Left hindlimb (tissue), 1 donor: Measurements from ENCODE around the gene GNG14.
"Not testable (repeated sequence)": the region's sequence is repeated elsewhere in the genome, so short reads cannot be mapped to it uniquely, and the experiment has no call there.

Experiments used
- DNase-seq: peaks from one replicate; pipeline ENCODE4 v3.0.0-alpha.2; 2018

GNG14 gene

DNA sequence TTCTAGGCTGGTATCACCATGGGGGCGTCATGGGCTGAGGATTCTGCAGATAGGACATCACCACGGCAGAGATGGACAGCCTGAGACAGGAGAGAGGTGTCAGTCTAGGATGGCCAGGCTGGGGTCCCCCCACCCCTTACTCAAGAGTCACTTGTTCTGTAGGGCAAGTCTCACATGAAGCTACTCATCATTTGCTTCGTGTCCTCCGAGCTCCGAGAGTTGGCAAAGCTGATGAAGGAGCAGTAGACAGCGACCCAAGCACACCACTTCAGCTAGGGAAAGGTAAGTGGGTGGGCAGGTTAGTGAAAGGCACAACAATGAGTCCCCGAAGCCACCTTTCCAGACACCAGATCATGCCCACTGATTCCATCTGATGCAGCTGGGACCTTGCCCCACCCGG, 19.5 kb upstream of the GNG14 start:
- no peak for DNase-seq

DNA sequence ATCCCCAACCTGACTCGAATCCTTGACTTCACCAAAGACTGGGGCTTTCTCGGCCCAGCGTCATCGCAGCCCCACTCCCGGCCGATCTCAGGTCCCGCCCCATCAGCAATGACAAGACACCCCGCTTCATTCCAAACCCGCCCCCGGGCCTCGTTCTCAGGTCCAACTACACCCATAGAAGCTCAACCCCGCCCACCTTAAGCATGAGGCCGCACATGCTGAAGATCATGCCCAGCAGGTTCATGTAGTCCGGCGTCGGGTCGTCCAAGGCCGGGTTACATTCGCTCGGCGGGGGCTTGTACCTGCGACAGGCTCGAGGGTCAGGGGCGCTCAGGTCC, 18.9 kb upstream of the GNG14 start:
- DNase-seq = peak; percentile 76

DNA sequence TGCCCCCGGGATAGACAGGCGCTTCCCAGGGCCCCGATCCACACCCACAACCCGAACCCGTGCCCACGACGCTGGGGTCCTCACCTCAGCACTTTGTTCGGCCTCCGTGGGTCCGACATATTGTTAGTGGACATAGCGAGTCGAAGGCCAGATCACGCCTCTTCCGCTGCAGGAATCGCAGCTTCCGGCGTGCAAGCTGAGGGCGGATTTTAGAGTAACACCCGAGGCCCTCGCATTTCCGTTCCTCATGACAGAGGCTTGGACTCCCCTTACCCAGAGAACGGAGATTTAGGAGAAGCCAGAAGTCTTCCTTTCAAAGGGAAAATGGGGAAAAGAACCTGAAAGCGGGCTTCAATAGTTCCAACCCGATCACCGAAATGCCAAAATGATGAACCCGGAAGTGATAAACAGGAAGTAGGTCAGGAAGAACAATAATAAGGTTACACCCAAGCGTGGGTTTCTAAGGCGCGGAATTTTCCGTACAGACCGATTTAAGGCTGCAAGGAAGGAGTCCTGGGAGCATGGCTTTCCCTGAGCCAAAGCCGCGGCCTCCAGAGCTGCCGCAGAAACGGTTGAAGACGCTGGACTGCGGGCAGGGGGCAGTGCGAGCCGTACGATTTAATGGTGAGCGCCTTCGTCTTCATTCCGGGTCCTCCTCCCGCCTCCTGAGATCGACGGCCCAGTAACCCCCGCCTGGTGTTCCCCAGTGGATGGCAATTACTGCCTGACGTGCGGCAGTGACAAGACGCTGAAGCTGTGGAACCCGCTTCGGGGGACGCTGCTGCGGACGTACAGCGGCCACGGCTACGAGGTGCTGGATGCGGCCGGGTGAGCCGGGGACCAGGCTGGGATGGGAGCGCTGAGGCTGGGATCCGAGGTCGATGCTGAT, 18.3 kb upstream of the GNG14 start:
- peak; percentile 86 for DNase-seq

DNA sequence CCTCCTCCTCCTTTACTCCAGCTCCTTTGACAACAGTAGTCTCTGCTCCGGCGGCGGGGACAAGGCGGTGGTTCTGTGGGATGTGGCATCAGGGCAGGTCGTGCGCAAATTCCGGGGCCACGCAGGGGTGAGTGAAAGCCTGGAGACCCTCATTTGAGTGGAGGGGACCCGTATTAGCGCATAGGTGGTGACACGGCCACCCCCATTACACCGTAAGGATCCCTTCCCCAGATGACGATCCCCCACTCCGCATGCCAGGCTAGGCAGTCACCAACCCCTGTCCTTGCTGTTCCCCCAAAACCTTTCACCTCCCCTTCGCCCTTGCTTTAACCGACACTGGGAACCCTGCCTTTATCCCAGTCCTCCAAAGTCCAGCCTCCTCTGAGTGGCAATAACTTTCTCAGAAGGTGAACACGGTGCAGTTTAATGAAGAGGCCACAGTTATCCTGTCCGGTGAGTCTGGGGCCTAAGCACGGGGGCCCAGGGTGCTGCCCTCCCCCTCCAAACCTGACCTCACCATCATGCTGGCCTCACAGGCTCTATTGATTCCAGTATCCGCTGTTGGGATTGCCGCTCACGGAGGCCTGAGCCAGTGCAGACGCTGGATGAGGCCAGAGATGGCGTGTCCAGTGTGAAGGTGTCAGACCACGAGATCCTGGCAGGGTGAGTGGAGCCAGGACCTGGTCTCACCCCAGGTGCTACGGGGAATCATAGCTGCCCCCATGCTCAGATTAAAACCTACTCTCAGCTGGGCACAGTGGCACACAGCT, 17.5 kb upstream of the GNG14 start:
- peak; percentile 32 for DNase-seq

DNA sequence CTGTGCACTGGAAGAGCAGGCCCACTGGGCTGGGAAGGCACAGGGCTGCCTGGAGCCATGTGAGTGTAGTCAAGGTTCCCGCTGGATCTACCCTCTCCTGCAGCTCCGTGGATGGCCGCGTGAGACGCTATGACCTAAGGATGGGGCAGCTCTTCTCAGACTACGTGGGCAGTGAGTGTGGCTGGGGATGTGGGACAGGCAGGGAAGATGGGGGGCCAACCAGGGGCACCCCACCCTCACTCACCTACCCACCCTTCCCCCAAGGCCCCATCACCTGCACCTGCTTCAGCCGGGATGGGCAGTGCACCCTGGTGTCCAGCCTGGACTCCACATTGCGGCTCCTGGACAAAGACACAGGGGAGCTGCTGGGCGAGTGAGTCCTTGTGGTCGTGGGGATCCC, 15.1 kb upstream of the GNG14 start:
- DNase-seq = no peak

DNA sequence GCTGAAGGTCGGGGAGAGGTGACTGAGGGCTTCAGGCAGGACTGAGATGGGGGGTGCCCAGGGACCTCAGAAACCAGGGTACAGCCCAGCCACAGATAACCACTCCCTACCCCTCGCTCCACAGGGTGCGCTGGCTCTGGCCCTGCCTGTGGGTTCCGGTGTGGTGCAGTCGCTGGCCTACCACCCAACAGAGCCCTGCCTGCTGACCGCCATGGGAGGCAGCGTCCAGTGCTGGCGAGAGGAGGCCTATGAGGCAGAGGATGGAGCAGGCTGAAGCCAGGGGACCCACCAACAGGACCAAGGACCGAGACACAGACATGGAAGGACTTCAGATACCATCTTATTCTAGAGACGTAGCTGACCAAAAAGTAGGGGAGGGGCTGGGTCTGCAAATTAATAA, 12.4 kb upstream of the GNG14 start:
- no peak for DNase-seq

DNA sequence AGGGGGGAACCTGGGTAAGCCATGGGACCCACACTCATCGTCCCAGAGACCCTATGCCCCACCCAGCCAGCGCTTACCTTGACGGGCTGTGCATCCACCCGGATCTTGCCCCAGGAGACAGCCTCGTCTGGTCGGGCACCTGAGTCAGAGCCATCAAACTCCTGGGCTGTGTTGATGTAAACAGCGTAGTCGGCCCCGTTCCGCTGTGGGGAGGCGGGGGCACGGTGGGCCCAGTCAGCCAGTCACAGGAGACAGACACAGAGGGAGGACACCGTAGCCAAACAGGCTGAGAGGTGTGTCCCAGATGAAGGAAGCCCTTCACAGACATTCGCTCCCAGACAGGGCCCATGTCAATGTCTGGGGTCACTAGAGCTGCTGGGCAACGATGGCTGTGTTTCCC, 11.9 kb upstream of the GNG14 start:
- DNase-seq = no peak

DNA sequence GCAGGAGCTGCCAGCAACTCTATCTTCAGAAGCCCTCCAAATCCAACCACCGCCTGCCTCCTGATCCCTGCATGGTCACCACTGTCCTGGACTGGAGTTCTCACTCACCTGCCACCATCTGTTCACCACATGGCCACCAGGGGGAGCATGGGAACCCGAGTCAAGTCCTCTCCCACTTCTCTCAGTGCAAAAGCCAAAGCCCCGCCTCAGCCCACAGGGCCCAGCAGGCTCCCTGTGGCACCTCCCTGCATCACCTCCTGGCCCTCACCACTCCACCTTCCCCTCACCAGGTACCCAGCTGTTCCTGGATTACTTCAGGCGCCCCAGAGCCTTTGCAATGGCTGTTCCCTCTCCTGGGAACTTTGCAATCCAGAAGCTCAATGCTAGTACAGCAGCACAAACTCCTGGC, 11.4 kb upstream of the GNG14 start:
- DNase-seq = peak; percentile 85

DNA sequence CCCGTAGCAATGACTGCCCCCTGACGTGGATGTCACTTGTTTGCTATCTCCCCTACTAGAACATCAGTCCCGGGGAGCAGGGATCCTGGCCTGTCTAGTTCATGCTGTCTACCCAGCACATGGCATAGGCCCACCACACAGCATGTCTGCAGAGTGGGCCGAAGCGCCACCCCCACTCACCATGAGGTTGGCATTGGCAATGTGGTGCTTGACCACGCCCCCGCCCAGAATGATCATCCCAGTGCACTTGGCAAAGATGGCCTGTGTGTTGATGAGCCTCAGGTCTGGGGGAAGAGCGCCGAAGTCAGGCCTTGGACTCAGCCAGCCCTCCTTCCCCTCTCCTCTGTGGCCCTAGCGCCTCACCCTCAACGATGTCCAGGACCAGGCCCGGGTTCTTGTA, 10.9 kb upstream of the GNG14 start:
- DNase-seq = no peak

DNA sequence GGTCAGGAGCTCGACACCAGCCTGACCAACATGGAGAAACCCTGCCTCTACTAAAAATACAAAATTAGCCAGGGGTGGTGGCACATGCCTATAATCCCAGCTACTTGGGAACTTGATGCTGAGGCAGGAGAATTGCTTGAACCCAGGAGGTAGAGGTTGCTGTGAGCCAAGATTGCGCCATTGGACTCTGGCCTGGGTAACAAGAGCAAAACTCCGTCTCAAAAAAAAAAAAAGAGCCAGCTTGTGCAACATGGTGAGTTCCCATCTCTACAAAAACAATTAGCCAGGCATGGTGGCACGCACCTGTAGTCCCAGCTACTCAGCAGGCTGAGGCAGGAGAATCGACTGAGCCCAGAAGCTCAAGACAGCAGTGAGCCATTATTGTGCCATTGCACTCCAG, 9.8 kb upstream of the GNG14 start:
- DNase-seq = not testable (repeated sequence)

DNA sequence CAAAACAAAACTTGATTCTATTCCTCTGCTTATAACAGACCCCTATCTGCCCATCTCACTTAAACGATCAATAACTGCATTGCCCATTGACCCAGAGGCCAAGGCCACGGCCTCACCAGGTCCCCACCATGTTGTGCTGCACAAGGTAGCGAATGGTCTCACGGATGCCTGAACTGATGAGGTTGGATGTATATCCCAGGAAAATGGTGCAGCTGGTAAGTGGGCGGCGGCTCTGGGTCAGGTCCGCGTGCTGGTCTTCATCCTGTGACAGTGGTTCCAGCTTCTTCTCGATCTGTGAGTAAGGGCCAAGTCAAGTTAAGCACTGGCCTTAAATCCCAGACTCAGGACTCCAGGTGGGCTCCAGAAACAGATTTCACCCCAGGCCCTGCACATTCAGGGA, 7.8 kb upstream of the GNG14 start:
- DNase-seq = no peak

DNA sequence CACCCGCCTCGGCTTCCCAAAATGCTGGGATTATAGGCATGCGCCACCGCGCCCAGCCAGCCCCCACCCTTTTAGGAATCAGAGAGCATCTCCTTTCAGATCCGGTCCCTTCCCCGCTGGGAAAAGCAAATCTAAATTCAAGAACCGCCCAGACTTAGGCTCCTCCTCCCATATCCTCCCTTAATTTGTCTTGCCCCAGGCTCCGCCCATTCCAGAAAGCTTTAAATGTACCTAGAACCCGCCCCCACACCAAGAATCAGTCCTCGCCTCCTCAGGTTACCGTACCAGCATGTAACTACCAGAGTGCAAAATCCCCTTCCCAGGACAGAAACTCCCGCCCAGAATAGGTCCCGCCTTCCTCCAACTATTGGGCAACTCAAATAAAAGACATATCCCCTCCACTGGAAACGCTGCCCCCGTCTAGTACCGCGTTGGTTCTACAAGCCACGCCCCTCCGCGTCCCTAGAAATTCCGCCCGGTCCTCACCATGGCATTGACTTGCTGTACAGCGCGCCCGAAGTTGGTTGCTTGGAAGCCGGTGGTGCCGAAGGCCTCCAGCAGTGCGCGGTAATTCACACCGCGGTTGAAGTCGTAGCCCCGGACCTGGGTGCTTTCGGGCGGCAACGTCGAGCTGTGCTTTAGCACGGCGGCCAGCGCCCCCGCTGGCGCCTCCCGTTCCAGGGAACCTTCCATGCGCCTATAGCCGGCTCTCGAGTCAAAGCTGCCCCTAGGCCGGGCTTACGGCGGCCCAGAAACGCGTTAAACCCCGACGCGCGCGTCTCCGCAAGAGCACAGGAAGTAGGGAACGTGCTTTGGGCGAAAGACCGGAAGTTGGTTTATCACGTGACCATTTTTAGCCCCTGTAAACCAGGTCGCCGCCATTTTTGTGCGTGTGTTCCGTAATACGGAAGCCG, 6.5 kb upstream of the GNG14 start, which contains the start of gene DHPS:
Gene DHPS, minus strand, starts transcription at position 807 of the 914 bp plus-strand sequence. Its CDS starts 114 bp downstream, at position 693.
- DNase-seq = peak; percentile 93

DNA sequence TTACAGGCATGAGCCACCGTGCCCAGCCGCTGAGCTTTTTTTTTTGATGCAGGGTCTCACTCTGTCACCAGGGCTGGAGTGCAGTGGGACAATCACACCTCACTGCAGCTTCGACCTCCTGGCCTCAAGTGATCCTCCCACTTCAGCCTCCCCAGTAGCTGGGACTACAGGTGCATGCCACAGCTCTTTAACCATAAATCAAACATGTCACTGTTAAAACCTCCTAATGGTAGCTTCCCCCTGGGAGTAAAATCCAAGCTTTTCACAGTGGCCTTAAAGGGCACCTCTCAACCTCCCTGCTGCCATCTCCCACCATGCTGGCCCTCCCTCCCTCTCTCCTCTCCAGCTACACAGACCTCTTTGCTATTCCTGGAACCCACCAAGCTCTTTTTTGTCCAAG, 2.0 kb upstream of the GNG14 start:
- no peak for DNase-seq

DNA sequence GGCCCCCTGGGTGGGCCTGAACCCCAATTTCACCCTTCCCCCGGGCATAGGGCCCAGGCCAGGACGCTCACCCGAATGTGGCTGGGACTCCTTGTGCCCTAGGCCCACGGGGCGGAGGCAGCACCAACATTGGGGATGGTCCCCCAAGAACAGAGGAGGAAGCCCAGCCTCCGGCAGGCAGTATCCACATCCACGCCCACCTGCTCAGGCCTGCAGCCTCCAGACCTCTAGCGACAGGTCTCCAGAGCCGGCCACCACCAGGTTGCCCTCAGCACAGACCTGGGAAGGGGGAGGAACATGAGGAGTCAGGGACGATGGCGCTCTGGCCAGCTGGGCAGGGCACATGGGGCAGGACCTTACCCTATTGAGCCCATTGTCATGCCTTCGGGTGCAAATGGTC, 1.2 kb downstream of the GNG14 start:
- DNase-seq = no peak

DNA sequence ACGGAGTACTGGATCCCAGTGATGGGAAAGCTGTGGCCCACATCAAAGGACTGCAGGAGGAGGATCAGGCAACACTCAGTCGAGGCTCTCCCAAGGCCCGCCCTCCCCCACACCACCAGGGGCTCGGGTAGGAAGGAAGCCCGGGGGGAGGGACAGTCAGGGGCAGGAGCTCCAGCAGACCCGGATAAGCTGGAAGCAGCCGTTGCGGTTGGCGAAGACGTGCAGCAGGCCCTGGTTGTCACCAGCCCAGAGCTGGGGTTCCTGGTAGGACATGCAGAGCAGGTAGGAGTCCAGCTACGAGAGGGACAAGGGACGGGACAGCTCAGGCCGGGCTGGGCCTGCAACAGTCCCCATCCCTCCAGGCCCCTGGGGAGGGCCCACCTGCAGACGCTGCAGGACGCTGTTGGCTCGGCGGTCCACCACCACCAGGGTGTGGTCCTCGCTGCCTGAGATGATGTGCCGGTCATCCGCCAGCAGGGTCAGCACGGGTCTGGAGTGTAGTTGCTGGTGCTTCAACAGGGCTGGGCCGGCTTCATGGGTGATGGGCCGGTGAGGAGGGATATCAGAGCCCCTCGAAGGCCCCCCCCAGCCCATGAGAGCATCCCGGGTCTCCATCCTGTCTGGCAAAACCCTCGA, 1.9 kb downstream of the GNG14 start:
- no peak for DNase-seq

DNA sequence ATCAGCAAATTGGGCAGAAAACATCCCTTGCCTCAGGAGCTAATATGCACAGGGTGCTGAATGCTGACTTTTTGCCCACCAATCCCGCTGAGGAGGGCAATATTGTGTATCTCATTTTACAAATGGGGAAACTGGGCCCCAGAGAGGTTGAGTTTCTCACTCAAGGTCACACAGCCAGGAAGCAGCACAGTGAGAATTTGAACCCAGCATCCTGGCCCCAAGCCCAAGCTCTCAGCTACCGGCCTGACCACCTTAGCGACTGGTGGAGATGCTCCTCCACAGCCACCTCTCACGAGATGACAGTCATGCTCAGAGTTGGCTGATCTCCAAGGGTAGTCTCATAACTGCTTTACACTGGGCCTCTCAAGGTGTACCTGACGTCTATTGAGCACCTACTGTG, 5.2 kb downstream of the GNG14 start:
- no peak for DNase-seq

DNA sequence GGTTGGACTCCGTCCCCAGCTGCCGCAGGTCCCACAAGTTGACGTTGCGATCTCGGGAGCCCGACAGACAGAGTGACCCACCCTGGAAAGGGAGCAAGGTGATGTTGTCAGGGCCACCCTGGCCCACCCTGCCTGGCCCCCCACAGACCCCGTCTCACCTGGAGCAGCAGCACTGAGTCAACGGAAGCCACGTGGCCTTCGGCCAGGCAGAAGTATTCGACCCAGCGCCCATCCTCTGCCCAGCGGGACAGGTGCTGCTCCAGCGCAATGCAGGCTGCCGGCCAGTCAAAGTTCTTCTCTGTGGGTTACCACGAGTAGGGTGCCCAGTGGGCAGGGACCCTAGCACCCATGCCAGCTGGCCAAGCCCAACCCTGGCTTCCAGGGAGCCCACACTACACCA, 6.8 kb downstream of the GNG14 start:
- DNase-seq = no peak

DNA sequence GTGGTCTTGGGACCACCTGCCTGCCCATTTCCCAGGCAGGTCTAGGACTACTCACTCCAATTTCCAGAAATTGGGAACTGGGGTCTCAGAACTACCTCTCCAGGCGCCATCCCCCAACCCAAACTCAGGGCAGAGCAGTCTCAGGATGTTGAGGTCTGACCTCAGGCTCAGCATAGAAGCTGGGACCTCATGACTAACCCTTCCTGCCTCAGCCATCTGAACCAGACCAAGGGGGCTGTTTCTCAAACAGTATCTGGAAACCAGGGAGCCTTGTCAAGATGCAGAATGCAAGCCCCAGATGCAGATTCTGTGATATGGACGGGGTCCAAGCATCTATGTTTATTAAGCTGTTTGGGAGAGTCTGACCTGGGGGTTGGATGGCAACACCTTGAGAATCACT, 7.3 kb downstream of the GNG14 start:
- DNase-seq = no peak

DNA sequence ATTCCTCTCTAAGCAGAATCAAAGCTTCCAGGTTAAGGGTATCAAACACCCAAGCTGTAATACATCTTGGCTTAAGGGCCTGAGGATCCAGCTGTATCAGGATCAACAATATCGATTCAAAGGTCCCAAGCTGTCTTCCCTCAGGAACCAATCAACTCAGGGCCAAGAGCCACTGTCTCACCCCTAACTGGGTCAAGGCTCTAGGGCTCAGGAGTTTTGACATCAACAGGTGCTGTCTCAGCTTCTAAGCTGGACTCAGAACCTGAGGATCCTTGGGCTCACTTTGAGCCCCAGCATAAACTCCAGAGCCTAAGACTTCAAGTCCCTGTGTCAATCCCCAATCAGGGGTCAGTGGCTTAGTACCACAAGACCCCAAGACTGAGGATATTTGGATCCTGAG, 7.7 kb downstream of the GNG14 start:
- no peak for DNase-seq

DNA sequence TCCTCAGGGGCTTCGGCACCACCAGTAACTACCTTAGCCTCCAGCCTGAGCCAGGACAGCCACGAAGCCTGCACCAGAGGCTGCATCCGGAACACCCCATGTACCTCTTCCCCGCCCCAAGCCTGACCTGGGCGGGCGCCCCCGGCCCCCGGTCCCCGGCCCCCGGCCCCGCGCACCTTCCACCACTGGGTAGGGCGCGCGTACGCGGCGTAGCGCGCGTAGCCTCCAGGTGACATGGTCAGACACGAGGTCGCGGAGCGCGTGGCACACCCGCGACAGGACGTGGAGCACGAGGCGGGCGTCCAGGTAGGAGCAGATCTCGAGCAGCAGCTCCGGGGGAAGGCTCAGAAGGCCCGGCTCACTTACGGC, 8.2 kb downstream of the GNG14 start:
- no peak for DNase-seq

DNA sequence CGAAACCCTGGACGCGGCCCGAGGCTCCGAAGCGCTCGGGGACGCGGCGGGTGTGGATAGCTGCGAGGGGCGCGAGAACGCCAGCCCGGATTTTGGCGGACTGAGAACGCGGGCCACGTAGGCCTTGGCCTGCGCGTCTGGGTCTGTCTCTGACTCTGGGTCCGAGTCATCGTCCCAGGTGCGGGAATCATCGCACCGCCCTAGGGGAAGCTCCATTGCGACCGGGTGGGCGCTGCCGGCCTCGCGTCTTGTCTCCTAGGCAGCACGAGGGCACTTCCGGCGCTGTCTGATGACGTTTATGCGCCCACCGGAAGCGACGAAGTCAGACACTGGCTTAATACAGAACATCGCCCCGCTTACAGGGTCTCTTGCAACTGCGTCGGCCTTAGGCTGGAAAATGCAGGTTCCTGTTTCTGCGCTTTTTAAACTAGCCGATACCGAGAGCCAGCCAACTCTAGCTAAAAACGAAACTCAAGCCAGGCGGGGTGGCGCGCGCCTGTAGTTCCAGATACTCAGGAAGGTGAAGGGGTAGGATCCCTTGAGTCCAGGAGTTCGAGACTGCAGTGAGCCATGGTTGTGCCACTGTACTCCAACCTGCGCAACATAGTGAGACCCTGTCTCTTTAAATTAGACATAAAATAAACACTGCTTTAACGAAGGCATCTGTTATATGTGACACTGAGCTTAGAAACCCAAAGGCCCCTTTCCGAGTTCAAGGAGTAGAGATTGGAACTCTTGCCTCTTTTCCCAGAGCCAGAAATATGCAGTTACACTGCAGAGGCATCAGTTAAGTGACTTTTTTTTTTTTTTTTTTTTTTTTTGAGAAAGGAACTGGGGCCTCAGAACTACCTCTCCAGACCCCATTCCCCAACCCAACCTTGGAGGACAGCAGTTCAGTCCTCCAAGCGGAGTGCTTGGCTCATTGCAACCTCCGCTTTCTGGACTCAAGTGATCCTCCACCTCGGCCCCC, 8.9 kb downstream of the GNG14 start, which contains the start of gene FBXW9:
Gene FBXW9, minus strand, starts transcription at position 266 of the 970 bp plus-strand sequence. Its CDS starts 50 bp downstream, at position 216.
- DNase-seq = peak; percentile 95
